Measurements from ENCODE around the gene LGALS9.
"Not testable (repeated sequence)": the region's sequence is repeated elsewhere in the genome, so short reads cannot be mapped to it uniquely, and the experiment has no call there.

Gene LGALS9

GRCh38 chr17:27651411-27652345 lies 20.7 kb downstream of the LGALS9 start:
- H3K4me3 ChIP-seq (ENCODE audit: low read depth, low read length): no peak overlapping the region
- in situ Hi-C loops (cut with HindIII; ENCODE audit: low sequenced_read_pairs): no loop called here
- no peak for DNase-seq (ENCODE audit: low read depth, low spot score)
- peak; percentile 72 for TF ChIP-seq CTCF (IDR thresholded peaks at IDR 0.05; ENCODE audit: low read depth, low read length)

DNA sequence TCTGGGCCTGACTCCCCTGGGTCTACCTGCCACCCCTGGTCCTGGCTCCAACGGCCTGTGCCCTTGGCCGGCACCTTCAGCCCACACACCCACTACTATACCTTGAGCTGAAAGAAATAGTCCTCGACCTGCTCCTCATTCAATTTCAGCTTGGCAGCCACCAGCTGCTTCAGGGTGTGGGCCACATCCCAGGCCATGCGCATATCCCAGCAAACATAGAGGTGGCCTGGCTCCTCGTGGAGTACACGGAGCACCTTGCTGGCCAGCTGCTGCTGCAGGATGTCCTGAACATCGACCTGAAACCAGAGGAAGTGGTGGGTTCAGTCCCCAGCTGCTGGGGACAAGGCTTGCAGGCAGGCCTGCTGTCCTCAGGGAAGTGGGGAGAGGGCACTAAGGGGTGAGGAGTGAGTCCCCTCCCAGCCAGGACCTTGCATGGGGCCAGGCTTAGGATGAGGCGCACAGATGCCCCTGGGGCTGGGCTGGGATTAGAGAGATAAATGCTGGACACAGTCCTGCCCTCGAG lies 22.5 kb downstream of the LGALS9 start:
- in situ Hi-C loops (cut with HindIII; ENCODE audit: low sequenced_read_pairs); DNase-seq (ENCODE audit: low read depth, low spot score); H3K4me3 ChIP-seq (ENCODE audit: low read depth, low read length): not testable (repeated sequence)

DNA sequence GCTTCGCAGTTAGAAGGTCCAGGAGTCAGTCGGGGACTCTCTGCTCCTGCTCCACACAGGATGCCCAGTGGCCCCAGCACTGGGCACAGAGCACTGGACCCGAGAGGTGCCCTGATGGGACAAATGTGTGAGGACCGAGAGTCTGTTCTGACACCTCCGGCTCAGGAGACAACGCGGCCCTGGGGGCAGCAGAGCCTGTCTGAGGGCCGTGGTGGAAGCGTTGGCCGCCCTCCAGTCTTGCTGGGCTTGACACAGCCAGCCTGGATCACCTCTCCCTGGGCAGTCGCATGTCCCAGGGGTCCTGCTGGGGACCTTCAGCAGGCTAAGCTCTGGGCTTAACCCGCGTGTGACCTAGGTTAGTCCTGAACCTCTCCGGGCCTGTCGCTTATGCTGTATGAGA lies 23.1 kb downstream of the LGALS9 start:
- in situ Hi-C loops (cut with HindIII; ENCODE audit: low sequenced_read_pairs): no loop called here
- H3K4me3 ChIP-seq (ENCODE audit: low read depth, low read length): no peak overlapping the region
- DNase-seq (ENCODE audit: low read depth, low spot score): no peak
- no peak for TF ChIP-seq CTCF (IDR thresholded peaks at IDR 0.05; ENCODE audit: low read depth, low read length)

DNA sequence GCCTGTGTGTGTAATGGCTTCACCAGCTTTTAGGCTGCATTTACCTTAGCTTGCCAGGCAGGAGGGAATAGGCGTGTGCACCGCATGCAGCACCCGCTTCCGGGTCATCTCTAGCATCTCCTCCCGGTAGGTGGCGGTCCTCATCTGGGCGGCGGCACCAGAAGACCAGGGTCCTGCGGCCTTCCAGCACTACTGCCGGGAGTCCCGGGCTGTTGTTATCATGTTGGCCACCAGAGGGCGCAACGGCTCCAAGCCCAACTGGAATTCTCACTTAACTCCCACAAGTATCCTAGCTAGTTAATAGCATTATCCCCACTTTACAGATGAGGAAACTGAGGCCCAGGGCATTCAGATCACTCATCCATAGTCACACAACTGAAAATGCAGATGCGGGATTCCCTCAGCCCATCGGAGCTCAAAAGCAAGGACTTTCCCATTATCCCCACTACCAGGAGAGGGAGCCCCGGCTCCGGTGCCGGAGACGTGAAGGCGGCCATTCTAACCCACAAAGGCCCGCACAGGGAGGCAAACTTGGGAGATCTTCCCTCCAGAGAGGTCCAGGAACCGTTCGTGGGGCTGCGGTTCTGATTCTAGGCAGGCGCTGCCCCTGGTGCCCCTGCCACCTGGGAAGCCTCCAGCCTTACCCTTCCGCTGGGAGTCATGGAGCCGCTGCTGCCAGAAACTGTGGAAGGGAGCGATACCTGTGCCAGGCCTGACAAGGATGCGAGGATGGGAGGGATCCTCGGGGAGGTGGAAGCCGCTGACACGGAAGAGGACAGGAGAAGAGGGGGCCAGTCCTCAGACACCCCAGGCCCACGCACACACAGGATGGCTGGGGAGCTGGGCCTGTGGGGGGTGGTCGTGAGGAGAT lies 23.9 kb downstream of the LGALS9 start:
- TF ChIP-seq CTCF (IDR thresholded peaks at IDR 0.05; ENCODE audit: low read depth, low read length): peak; percentile 82
- in situ Hi-C loops (cut with HindIII; ENCODE audit: low sequenced_read_pairs): no loop called here
- peak; percentile 54 for DNase-seq (ENCODE audit: low read depth, low spot score)
- H3K4me3 ChIP-seq (ENCODE audit: low read depth, low read length): no peak overlapping the region

DNA sequence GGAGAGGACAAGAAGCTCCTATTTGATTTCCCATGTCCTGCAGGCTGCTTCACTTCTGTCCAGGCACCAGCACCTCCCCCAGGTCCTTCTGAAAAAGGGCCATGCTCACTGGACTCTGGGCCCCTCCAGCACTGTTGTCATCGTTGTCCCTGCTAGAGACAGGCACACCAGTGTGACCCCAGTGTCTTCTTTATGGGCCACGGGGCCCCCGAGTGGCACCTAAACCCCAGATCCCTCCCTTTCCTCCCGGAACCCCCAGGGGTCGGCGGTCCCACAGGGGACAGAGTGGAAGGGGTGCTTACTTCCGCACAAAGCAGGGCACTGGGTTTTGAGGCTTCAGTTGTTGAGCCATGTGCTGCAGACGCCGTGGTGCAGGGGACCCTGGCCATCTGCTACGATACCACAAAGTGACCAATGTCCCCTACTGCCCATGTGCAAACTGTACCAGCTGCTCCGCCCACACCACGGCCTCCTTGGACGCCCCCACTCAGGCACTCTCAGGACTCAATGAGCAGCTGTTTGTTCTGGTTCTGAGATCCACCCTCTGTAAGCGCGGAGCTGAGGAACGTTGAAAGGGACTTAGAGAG lies 24.6 kb downstream of the LGALS9 start:
- in situ Hi-C loops (cut with HindIII; ENCODE audit: low sequenced_read_pairs); H3K4me3 ChIP-seq (ENCODE audit: low read depth, low read length): not testable (repeated sequence)

GRCh38 chr17:27656620-27657019 lies 25.6 kb downstream of the LGALS9 start:
- DNase-seq (ENCODE audit: low read depth, low spot score); in situ Hi-C loops (cut with HindIII; ENCODE audit: low sequenced_read_pairs); H3K4me3 ChIP-seq (ENCODE audit: low read depth, low read length): not testable (repeated sequence)

More for the DNA sequence above, 24.6 kb downstream of the LGALS9 start:
- not testable (repeated sequence) for DNase-seq (ENCODE audit: low read depth, low spot score)

GRCh38 chr17:27657620-27658019 lies 26.6 kb downstream of the LGALS9 start:
- TF ChIP-seq CTCF (IDR thresholded peaks at IDR 0.05; ENCODE audit: low read depth, low read length): no peak
- in situ Hi-C loops (cut with HindIII; ENCODE audit: low sequenced_read_pairs): no loop called here
- DNase-seq (ENCODE audit: low read depth, low spot score): no peak
- H3K4me3 ChIP-seq (ENCODE audit: low read depth, low read length): no peak overlapping the region
